Adrenal gland (tissue), 12 donors: Measurements from ENCODE around the gene KIF26B. TPM values are rescaled to one million over a fixed set of nuclear protein-coding genes. Genes with fewer than 3 reads are reported as not detected.
A peak's percentile ranks its signal among the peaks of the same experiment; 100 is the strongest.

ENCODE experiments used
- DNase-seq, 7 donors: peaks; one replicate each; pipeline ENCODE4 v3.0.0-alpha.2; 2019 to 2020
- H3K27ac ChIP-seq, 5 donors: fragments of 200-600 bp; sonication (generic) in 4 of 5; 1 replicate in 3 of 5; 2 replicates in 2 of 5; pipeline versions ENCODE4 v1.5.1 to v1.8.0; 2016 to 2020; ENCODE audit warnings: mild to moderate bottlenecking in 1 of 5
- H3K27me3 ChIP-seq: fragments of 200-600 bp; 2 replicates; pipeline ENCODE4 v1.8.0; 2021
- H3K36me3 ChIP-seq, 2 donors: fragments of 200-600 bp; replicated peaks in 1 of 2; 1 replicate in 1 of 2; 2 replicates in 1 of 2; pipeline versions ENCODE4 v1.5.1 to v1.8.0; 2018 to 2022
- H3K4me1 ChIP-seq, 2 donors: fragments of 200-600 bp; replicated peaks in 1 of 2; 1 replicate in 1 of 2; 2 replicates in 1 of 2; pipeline versions ENCODE4 v1.5.1 to v1.8.0; 2018 to 2021
- H3K4me3 ChIP-seq, 4 donors: fragments of 200-600 bp; sonication (generic) in 3 of 4; one replicate each; pipeline ENCODE4 v1.5.1; 2016 to 2018
- H3K9me3 ChIP-seq, 3 donors: fragments of 200-600 bp; sonication (generic) in 1 of 3; replicated peaks in 1 of 3; 1 replicate in 2 of 3; 2 replicates in 1 of 3; pipeline versions ENCODE4 v1.5.1 to v1.8.0; 2016 to 2021
- CTCF ChIP-seq, 6 experiments: fragments of 450-650 bp in 4 of 6; fragments of 200-600 bp in 2 of 6; sonication (generic) in 1 of 6; IDR thresholded peaks; 1 replicate in 5 of 6; 2 replicates in 1 of 6; pipeline versions ENCODE4 v1.5.1 to v1.8.0; 2016 to 2021; ENCODE audit warnings: antibody characterized with exemption in 6 of 6, mild to moderate bottlenecking in 2 of 6, moderate library complexity in 1 of 6
- POLR2A ChIP-seq, 2 donors: fragments of 450-650 bp; IDR thresholded peaks; one replicate each; pipeline ENCODE4 v1.6.1; 2017; ENCODE audit warnings: antibody characterized with exemption in 2 of 2, mild to moderate bottlenecking in 2 of 2, moderate library complexity in 1 of 2
- WGBS, 4 donors: extraction: QIAGEN DNeasy Blood & Tissue Kit in 2 of 4; methylation state at CpG; one replicate each; pipeline versions ENCODE4 v1.1.5 to v1.1.7; 2013 to 2017; 5-methylcytosine and 5-hydroxymethylcytosine counted together
- intact Hi-C, 2 donors: fragments of 100-400 bp; cut with DNase I; formaldehyde crosslinking; loops; one replicate each; pipeline versions ENCODE4 v1.14.1 to v1.15.0; 2022 to 2023
- polyA plus RNA-seq, 3 donors: library from polyadenylated mRNA; stranded (reverse); fragments of 200-250 nt in 2 of 3; fragments of 350-450 nt in 1 of 3; fragmentation: Illumina TruSeq in 1 of 3; extraction: RNeasy Lipid Tissue Mini Kit (QIAGEN cat#74804) in 1 of 3; gene quantifications; one replicate each; pipeline ENCODE4 v1.2.3, GENCODE V29; 2013 to 2014
- total RNA-seq, 9 donors: library from RNA; depleted of rRNA in 4 of 9; stranded (reverse); fragments of >200 nt in 4 of 9; fragments of 120-200 nt in 1 of 9; fragmentation: NEBNext Ultra II Directional in 1 of 9; extraction: Animal tissue kit (Norgen Biotek cat#: 25700) in 1 of 9; gene quantifications; one replicate each; pipeline versions ENCODE4 v1.1.0 to v1.2.4, GENCODE V29; 2013 to 2023
- donor health status: healthy with polysubstance abuse.
- donor health status: Bipolar disorder and iron deficiency.
- donor health status: DM: yes; HTN: yes; CAD: no.
- donor health status: DM: no; HTN: no; CAD: no.
- donor health status: DM: no; HTN: no; CAD: no.
- donor health status: DM: yes; HTN: yes; CAD: no.

KIF26B gene
- total and polyA plus RNA-seq, 12 donors: 0.20 to 4.6 (median 2.6) TPM

GRCh38 chr1:245583575-245584330 lies 429.0 kb downstream of the KIF26B start:
- TF ChIP-seq POLR2A (IDR thresholded peaks at IDR 0.05) (no peak), CTCF (IDR thresholded peaks at IDR 0.05) (no peak)
- Histone ChIP-seq H3K27me3 (no peaks in the 10 kb centered on the region), H3K36me3 (no peaks in the 10 kb centered on the region), H3K9me3 (no peaks in the 10 kb centered on the region), H3K4me3 (no peak overlapping the region), H3K4me1 (no peaks in the 10 kb centered on the region), H3K27ac (no peak overlapping the region)
- DNase-seq: peak in 1 of 7 donors; percentile 35
- intact Hi-C loops: no loop called here
- WGBS, 4 donors: 79 to 88% (median 85%) methylated on average over 15 of the region's 15 CpGs

- TF ChIP-seq CTCF (IDR thresholded peaks at IDR 0.05): no peak
- Histone ChIP-seq H3K9me3 (no peaks in the 10 kb centered on the region), H3K36me3 (no peaks in the 10 kb centered on the region), H3K4me3 (no peak overlapping the region), H3K4me1 (no peaks in the 10 kb centered on the region), H3K27ac (no peak overlapping the region), H3K27me3 (no peaks in the 10 kb centered on the region)
- intact Hi-C loops: no loop called here
- peak in 1 of 7 donors; percentile 18 for DNase-seq
- WGBS, 4 donors: 61 to 67% (median 63%) methylated on average over 11 of the region's 11 CpGs
These were observed 430.6 kb downstream of the KIF26B start for GRCh38 chr1:245585252-245585959.

GRCh38 chr1:245587435-245588115 lies 432.8 kb downstream of the KIF26B start:
- intact Hi-C loops: no loop called here
- TF ChIP-seq CTCF (IDR thresholded peaks at IDR 0.05) (no peak), POLR2A (IDR thresholded peaks at IDR 0.05) (no peak)
- H3K27ac ChIP-seq: no peak overlapping the region
- no peaks in the 10 kb centered on the region for H3K4me1 ChIP-seq
- H3K4me3 ChIP-seq: no peak overlapping the region
- WGBS, 4 donors: 72 to 77% (median 74%) methylated on average over 11 of the region's 11 CpGs
- no peaks in the 10 kb centered on the region for H3K36me3 ChIP-seq
- peak in 1 of 7 donors; percentile 14 for DNase-seq
- H3K27me3 ChIP-seq: no peaks in the 10 kb centered on the region
- H3K9me3 ChIP-seq: no peaks in the 10 kb centered on the region

GRCh38 chr1:245588116-245588639 lies 433.4 kb downstream of the KIF26B start:
- intact Hi-C loops: no loop called here
- Histone ChIP-seq H3K27me3 (no peaks in the 10 kb centered on the region), H3K4me3 (no peak overlapping the region), H3K4me1 (no peaks in the 10 kb centered on the region), H3K27ac (no peak overlapping the region), H3K36me3 (no peaks in the 10 kb centered on the region), H3K9me3 (no peaks in the 10 kb centered on the region)
- 79 to 86% (median 85%) methylated on average over 8 to 10 of the region's 10 CpGs for WGBS, 4 donors
- DNase-seq: peak in 1 of 7 donors; percentile 14
- no peak for TF ChIP-seq POLR2A (IDR thresholded peaks at IDR 0.05)
- TF ChIP-seq CTCF (IDR thresholded peaks at IDR 0.05): no peak
